Heart right ventricle (tissue), 16 donors: ENCODE results near the gene PROM2. TPM values are rescaled to one million over a fixed set of nuclear protein-coding genes. Genes with fewer than 3 reads are reported as not detected.

Experiments
- ATAC-seq, 8 donors: fragments of 200-7000 bp; cut with Tn5 transposase; one replicate each; pipeline ENCODE4 v1.9.1; 2020; ENCODE audit warnings: mild to moderate bottlenecking in 8 of 8, moderate library complexity in 8 of 8, moderate number of reproducible peaks in 1 of 8
- DNase-seq, 2 donors: peaks; one replicate each; pipeline ENCODE4 v3.0.0-alpha.2; 2020
- H3K27ac ChIP-seq, 10 donors: fragments of 200-600 bp; sonication (generic) in 2 of 10; one replicate each; pipeline versions ENCODE4 v1.5.0 to v1.8.0; 2020 to 2022; ENCODE audit warnings: mild to moderate bottlenecking in 3 of 10
- H3K27me3 ChIP-seq, 7 donors: fragments of 200-600 bp; one replicate each; pipeline ENCODE4 v1.8.0; 2021 to 2022; ENCODE audit warnings: mild to moderate bottlenecking in 2 of 7
- H3K36me3 ChIP-seq, 9 donors: fragments of 200-600 bp; sonication (generic) in 1 of 9; one replicate each; pipeline versions ENCODE4 v1.5.0 to v1.8.0; 2020 to 2022; ENCODE audit warnings: mild to moderate bottlenecking in 2 of 9
- H3K4me1 ChIP-seq, 9 donors: fragments of 200-600 bp; sonication (generic) in 1 of 9; one replicate each; pipeline versions ENCODE4 v1.5.0 to v1.8.0; 2020 to 2022; ENCODE audit warnings: mild to moderate bottlenecking in 4 of 9
- H3K4me3 ChIP-seq, 10 donors: fragments of 200-600 bp; sonication (generic) in 2 of 10; one replicate each; pipeline versions ENCODE4 v1.5.0 to v1.8.0; 2020 to 2022; ENCODE audit warnings: mild to moderate bottlenecking in 7 of 10, moderate library complexity in 2 of 10
- H3K9me3 ChIP-seq, 11 donors: fragments of 200-600 bp in 10 of 11; sonication (generic) in 2 of 11; one replicate each; pipeline versions ENCODE4 v1.5.0 to v1.8.0; 2013 to 2022; ENCODE audit warnings: mild to moderate bottlenecking in 2 of 11, control low read depth in 1 of 11, moderate library complexity in 1 of 11
- CTCF ChIP-seq, 9 donors: fragments of 200-600 bp; sonication (generic) in 2 of 9; IDR thresholded peaks; one replicate each; pipeline versions ENCODE4 v1.5.0 to v1.8.0; 2021 to 2022; ENCODE audit warnings: antibody characterized with exemption in 9 of 9, mild to moderate bottlenecking in 5 of 9, moderate library complexity in 1 of 9
- WGBS, 2 donors: extraction: QIAGEN DNeasy Blood & Tissue Kit; methylation state at CpG; one replicate each; pipeline ENCODE4 v1.1.7; 2013; ENCODE audit warnings: inconsistent platforms in 1 of 2; 5-methylcytosine and 5-hydroxymethylcytosine counted together
- intact Hi-C, 10 donors: fragments of 100-400 bp; cut with DNase I; formaldehyde crosslinking; loops; one replicate each; pipeline versions ENCODE4 v1.11.1 to v1.14.2; 2022
- polyA plus RNA-seq, 2 donors: library from polyadenylated mRNA; stranded (reverse); fragments of 200-250 nt; gene quantifications; one replicate each; pipeline ENCODE4 v1.2.3, GENCODE V29; 2013
- total RNA-seq, 10 donors: library from RNA; stranded (reverse); fragmentation: NEBNext Ultra II Directional in 3 of 10; extraction: Animal tissue kit (Norgen Biotek cat#: 25700) in 3 of 10; gene quantifications; one replicate each; pipeline versions ENCODE4 v1.2.1 to v1.2.4, GENCODE V29; 2021 to 2023
- donor health status: Arrhythmogenic right ventricular cardiomyopathy.
- donor health status: ischemic (EF 13 %, LVEDD 7.1; RV severe dilation, severe dysfunction).
- donor health status: healthy with polysubstance abuse.
- donor health status: DM: no; HTN: yes; CAD: no.
- donor health status: DM: no; HTN: no; CAD: no.
- donor health status: ischemic (EF 25% LVEDD 6.9; RV normal size, moderate dysfunction).
- donor health status: ischemic (EF 25% LVEDD 5.7; RV mildly dilated, moderate dysfunction).
- donor health status: healthy.
- donor health status: DM: yes; HTN: yes; CAD: no.
- donor health status: Ischemic cardiomyopathy.
- donor health status: ischemic (EF 35%, LVEDD 5.7; RV mildly dilated, moderate dysfunction).
- donor health status: nonischemic (EF 11% LVEDD 7.7; RV severe dilation, severe dysfunction).
- donor health status: DM: yes; HTN: yes; CAD: no.
- donor health status: PGD.
- donor health status: ischemic (EF 29% LVEDD 5.4; RV normal size, mild dysfunction).
- donor health status: nonischemic (EF 23%, LVEDD 6.1; RV moderate dilation, normal function).

Gene PROM2
- total and polyA plus RNA-seq, 12 donors: 0.32 to 3.4 (median 0.94) TPM

- Histone ChIP-seq H3K4me3 (no peak overlapping the region), H3K27ac (no peak overlapping the region), H3K27me3 (no peaks in the 10 kb centered on the region), H3K4me1 (no peaks in the 10 kb centered on the region), H3K36me3 (no peaks in the 10 kb centered on the region), H3K9me3 (no peaks in the 10 kb centered on the region)
- 51 to 53% methylated on average over 3 of the region's 3 CpGs for WGBS, 2 donors
- ATAC-seq (no peak), DNase-seq (no peak)
- intact Hi-C loops: no loop called here
- no peak for TF ChIP-seq CTCF (IDR thresholded peaks at IDR 0.05)
Measured at GRCh38 chr2:95282458-95282857, 8.2 kb downstream of the PROM2 start.

- Histone ChIP-seq H3K27ac (no peak overlapping the region), H3K36me3 (no peaks in the 10 kb centered on the region), H3K4me3 (no peak overlapping the region), H3K27me3 (no peaks in the 10 kb centered on the region), H3K4me1 (no peaks in the 10 kb centered on the region), H3K9me3 (no peaks in the 10 kb centered on the region)
- ATAC-seq: no peak
- no peak for TF ChIP-seq CTCF (IDR thresholded peaks at IDR 0.05)
- 89 to 93% methylated on average over 4 of the region's 4 CpGs for WGBS, 2 donors
- DNase-seq: no peak
- intact Hi-C loops: no loop called here
Measured at GRCh38 chr2:95283562-95283961, 9.3 kb downstream of the PROM2 start.

GRCh38 chr2:95284886-95285541, 10.8 kb downstream of the PROM2 start:
- ATAC-seq: no peak
- DNase-seq: no peak
- Histone ChIP-seq H3K27ac (no peak overlapping the region), H3K4me3 (no peak overlapping the region), H3K36me3 (no peaks in the 10 kb centered on the region), H3K4me1 (no peaks in the 10 kb centered on the region), H3K9me3 (peaks cover 0 to 3% (median 0%) of the 10 kb centered on the region in 11 donors), H3K27me3 (no peaks in the 10 kb centered on the region)
- intact Hi-C loops: no loop called here
- TF ChIP-seq CTCF (IDR thresholded peaks at IDR 0.05): no peak
- WGBS, 2 donors: 90 to 92% methylated on average over 13 of the region's 13 CpGs

- no peak for TF ChIP-seq CTCF (IDR thresholded peaks at IDR 0.05)
- ATAC-seq: no peak
- intact Hi-C loops: no loop called here
- Histone ChIP-seq H3K27ac (no peak overlapping the region), H3K36me3 (no peaks in the 10 kb centered on the region), H3K4me3 (no peak overlapping the region), H3K27me3 (no peaks in the 10 kb centered on the region), H3K4me1 (no peaks in the 10 kb centered on the region), H3K9me3 (peaks cover 0 to 8% (median 5%) of the 10 kb centered on the region in 11 donors)
- WGBS, 2 donors: 61 to 66% methylated on average over 4 of the region's 4 CpGs
- no peak for DNase-seq
Measured at GRCh38 chr2:95285542-95285932, 11.3 kb downstream of the PROM2 start.
